Astrocyte of the hippocampus (primary cell): ENCODE measurements around the gene TVP23B.
"Not testable (repeated sequence)": the region's sequence is repeated elsewhere in the genome, so short reads cannot be mapped to it uniquely, and the experiment has no call there.

ENCODE experiments used
- DNase-seq: peaks from one replicate; pipeline ENCODE4 v3.0.0; 2011; ENCODE audit warnings: low read depth, low spot score

Gene TVP23B

GRCh38 chr17:18791402-18791801 is 10.4 kb downstream of the TVP23B start:
- not testable (repeated sequence) for DNase-seq

- not testable (repeated sequence) for DNase-seq
These were observed 13.9 kb downstream of the TVP23B start for GRCh38 chr17:18794841-18795240.

GRCh38 chr17:18796887-18797286 is 15.9 kb downstream of the TVP23B start:
- not testable (repeated sequence) for DNase-seq

GRCh38 chr17:18803458-18804245 is 22.7 kb downstream of the TVP23B start:
- not testable (repeated sequence) for DNase-seq

DNA sequence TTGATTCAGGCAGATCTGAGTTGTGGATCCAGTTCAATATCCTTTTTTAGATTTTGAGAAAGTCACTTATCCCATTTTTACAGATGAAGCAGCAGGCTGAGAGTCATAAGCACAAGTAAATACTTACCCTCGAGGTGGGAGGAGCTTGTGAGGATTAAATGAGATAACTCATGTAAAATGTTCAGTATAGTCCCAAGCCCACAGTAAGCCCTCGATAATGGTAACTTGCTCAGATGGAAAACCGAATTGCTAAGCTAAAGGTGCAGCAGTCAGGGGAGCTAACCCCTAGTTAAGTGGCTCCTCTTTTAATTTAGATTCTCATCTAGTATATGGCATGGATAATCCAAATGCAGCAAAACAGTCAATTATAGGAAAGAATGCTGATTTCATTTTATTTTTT is 34.9 kb downstream of the TVP23B start:
- not testable (repeated sequence) for DNase-seq

GRCh38 chr17:18816489-18817371 is 35.7 kb downstream of the TVP23B start:
- peak; percentile 72 for DNase-seq

DNA sequence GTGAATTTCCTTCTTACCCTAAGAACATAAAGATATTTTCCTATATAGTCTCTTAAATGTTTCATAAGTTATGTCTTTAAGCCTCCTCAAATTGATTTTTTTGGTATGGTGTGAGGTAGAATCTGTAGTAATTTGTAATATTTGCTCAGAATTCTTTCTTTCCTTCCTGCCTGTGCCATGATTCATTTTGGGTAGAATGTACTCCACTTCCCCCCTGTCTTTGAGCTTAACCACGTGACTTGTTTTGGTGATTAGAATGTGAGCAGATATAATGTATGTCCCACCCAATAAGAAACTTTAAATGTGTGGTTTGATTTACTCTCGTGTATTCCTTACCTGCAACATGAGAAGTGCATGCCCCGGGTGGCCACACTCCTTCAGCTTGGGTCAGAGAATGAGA is 40.4 kb downstream of the TVP23B start:
- DNase-seq, result not testable (repeated sequence)

DNA sequence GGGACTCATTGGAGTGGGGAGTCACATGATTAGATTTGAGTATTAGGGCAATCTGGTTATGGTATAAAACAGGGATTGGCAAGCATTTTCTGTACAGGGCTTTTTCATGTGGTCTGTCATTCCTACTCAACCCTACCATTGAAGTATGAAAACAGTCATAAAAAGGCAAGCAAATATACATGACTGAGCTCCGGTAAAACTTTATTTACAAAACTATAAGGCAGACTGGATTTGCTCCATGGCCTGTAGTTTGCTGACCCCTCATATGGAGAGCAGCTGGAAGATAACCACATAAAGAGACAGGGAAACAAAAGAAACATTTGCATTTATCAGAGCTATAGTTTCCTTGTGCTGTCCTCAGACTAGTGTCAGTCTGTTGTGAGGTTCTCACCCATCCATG is 46.6 kb downstream of the TVP23B start:
- not testable (repeated sequence) for DNase-seq

DNA sequence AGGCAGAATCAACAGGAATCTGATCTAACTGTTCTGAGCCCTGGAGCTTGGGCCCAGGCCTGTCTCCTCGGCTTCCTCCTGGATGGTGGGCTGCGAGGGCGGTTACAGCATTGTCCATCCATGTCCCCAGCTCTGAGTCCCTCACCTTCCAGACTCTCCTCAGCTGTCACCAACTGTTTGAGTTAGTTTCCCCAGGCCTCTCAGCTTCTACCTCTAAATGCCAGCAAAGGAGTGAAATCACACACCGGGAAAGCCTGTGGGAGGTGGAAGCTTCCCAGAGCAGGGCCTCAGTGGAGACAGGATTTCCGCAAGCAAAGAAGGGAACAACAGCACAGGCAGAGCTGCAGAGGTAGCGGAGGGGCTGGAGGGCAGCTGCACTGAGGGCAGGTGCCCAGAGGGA is 67.5 kb downstream of the TVP23B start:
- no peak for DNase-seq

DNA sequence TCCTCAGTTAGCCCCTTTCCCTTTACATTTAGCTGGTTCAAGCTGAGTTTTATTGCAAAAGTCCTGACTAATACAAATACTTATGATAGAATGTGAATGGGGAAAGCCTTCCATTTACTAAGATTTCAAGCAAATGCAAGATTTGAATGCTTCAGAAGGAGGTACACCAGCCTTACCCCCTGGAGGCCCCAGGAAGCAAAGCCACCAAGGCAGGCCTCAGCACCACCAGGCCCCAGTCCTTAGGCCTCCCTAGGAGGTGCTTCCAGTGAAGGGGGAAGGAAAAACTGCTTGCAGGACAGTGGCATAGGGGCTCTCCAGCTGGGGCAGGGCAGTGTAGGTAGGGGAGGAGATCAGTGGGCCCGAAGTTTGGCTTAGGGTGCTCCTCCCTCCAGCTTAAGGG is 69.7 kb downstream of the TVP23B start:
- no peak for DNase-seq

- DNase-seq, result no peak
These were observed 70.2 kb downstream of the TVP23B start for GRCh38 chr17:18851201-18851600.

DNA sequence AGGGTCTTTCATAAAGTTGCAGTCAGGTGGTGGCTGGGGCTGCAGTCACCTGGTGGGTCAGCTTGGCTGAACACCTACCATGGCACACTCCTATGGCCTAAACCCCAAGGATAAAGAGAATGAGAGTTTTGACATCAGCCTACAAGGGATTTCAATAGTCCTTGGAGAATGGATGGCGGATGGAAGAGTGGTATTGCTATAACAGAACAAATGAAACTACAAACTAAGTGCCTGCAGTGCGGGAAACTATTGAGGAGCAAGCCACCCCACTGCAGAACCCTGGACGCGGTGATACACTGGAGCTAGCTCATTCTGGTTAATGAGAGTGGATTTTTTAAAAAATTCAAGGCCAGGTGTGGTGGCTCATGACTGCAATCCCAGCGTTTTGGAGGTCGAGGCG is 74.0 kb downstream of the TVP23B start:
- no peak for DNase-seq

- DNase-seq, result peak; percentile 98
These were observed 75.0 kb downstream of the TVP23B start for GRCh38 chr17:18855831-18856569.
